ENCODE results near the gene PTPRK.

DNA sequence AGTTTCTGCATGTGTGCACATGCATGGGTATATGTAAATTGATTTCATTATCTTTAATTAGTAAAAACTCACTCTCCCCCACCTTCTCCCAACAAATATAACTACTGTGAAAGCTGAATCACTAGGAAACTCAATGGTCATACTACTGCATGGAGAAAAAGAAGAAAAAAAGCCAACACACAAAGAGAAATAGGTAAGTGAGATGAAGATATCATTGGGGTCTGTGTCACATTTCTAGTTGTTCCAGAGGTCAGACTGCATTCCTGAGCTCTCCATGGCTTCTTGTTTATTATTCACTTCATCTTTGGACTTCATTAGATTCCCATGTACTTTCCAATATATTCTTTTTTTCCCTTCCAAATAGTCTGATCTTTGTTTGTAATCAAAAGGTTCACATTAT is 98.2 kb downstream of the PTPRK start:
- no peak for TF ChIP-seq EP300 (IDR thresholded peaks at IDR 0.05; ENCODE audit: borderline replicate concordance)
- no peak for TF ChIP-seq CEBPB (IDR thresholded peaks at IDR 0.05)

Measured in Ishikawa (cell line).